ENCODE data around the gene FLNA. TPM values are rescaled to one million over a fixed set of nuclear protein-coding genes. Genes with fewer than 3 reads are reported as not detected.

The FLNA gene
- total and polyA plus RNA-seq, 9 of the 15 experiments (the other 6 are each of a cell fraction or from before 2014, with no cell fraction given), result 6.2 to 735 (median 135) TPM

GRCh38 chrX:154348114-154348531, 26.3 kb downstream of the FLNA start:
- H3K9me3 ChIP-seq (replicated peaks; ENCODE audit: control insufficient read depth, insufficient read depth, low read depth, low read length), result no peaks in the 10 kb centered on the region
- CTCF ChIA-PET (ENCODE audit: low intra/inter-chr PET ratio), result no interaction called here
- POLR2A ChIA-PET, result interaction anchor here (0.5 to 0.9 kb wide), 2 partner anchors 10 to 207 kb away, joined by 3 to 4 read pairs; no protein-coding TSS in a partner anchor
- H3K9ac ChIP-seq (ENCODE audit: insufficient read depth in 1 of 2, low read depth in 2 of 2, low read length in 2 of 2), result no peak overlapping the region
- no peak overlapping the region for H3K27ac ChIP-seq (ENCODE audit: extremely low read depth, low read depth, low read length)
- peaks cover 50% of the 10 kb centered on the region; the same call in 2 of the 3 replicates for H3K36me3 ChIP-seq (ENCODE audit: control insufficient read depth, insufficient read depth, low read length)
- DNase-seq (ENCODE audit: extremely low read depth in 1 of 4, low spot score in 3 of 4), result no peak
- H3K9me1 ChIP-seq (ENCODE audit: control insufficient read depth, insufficient read depth, low read length), result no peaks in the 10 kb centered on the region
- H3K4me2 ChIP-seq (ENCODE audit: insufficient read depth, low read length), result no peak overlapping the region
- intact Hi-C loops (cut with micrococcal nuclease) (no loop called here), in situ Hi-C loops (cut with MboI) (no loop called here)
- no peak overlapping the region for H3K4me3 ChIP-seq
- 50% methylated on average over 6 of the region's 7 CpGs for WGBS (ENCODE audit: insufficient coverage, low coverage, missing lambda C conversion rate)
- H3K4me1 ChIP-seq (replicated peaks in 1 of 2; ENCODE audit: control insufficient read depth in 2 of 2, insufficient read depth in 2 of 2, low read length in 2 of 2), result peaks cover 3 to 45% of the 10 kb centered on the region in 2 experiments; a peak in 3 of 5 replicates
- H3K79me2 ChIP-seq (ENCODE audit: control insufficient read depth, insufficient read depth, low read length), result no peaks in the 10 kb centered on the region
- no peak for FAIRE-seq
- H2AFZ ChIP-seq (ENCODE audit: low read depth, low read length), result no peak overlapping the region
- peaks cover 13% of the 10 kb centered on the region for H4K20me1 ChIP-seq (replicated peaks; ENCODE audit: control insufficient read depth, insufficient read depth, low read length)
- BruUV-seq (replicated peaks), result no TSS peak
- no peak for ATAC-seq
- H3K27me3 ChIP-seq (ENCODE audit: control insufficient read depth in 2 of 2, insufficient read depth in 2 of 2, low read length in 2 of 2), result no peaks in the 10 kb centered on the region
- TF ChIP-seq VEZF1 (CRISPR knock-in tag; IDR thresholded peaks at IDR 0.05) (no peak), POLR2AphosphoS5 (IDR thresholded peaks at IDR 0.05; ENCODE audit: control insufficient read depth, insufficient read depth, low read depth, low read length) (peak; percentile 24; the same call in 1 of the 2 replicates), MEF2A (IDR thresholded peaks at IDR 0.05; ENCODE audit: control insufficient read depth, low read depth, low read length) (no peak), POLR2AphosphoS2 (IDR thresholded peaks at IDR 0.05; ENCODE audit: low read length) (peak; percentile 83; the same call in 1 of the 2 replicates), CREB1 (IDR thresholded peaks at IDR 0.05) (no peak), CREB1 (CRISPR knock-in tag; IDR thresholded peaks at IDR 0.05) (no peak), LEF1 (IDR thresholded peaks at IDR 0.05) (no peak), ZMIZ1 (IDR thresholded peaks at IDR 0.05; ENCODE audit: low read depth in 2 of 2, low read length in 2 of 2) (no peak), KDM1A (IDR thresholded peaks at IDR 0.05) (0 out of 4 replicates have a peak, but pooled peaks of 1 of the 2 experiments have one; percentile 22), ZNF274 (IDR thresholded peaks at IDR 0.05; ENCODE audit: borderline replicate concordance, low read depth, low read length) (no peak), TRIM28 (IDR thresholded peaks at IDR 0.05) (no peak), SUPT5H (IDR thresholded peaks at IDR 0.05) (peak; percentile 67), POLR2B (IDR thresholded peaks at IDR 0.05; ENCODE audit: low read depth, partially characterized antibody) (peak; percentile 55), ZFP36 (IDR thresholded peaks at IDR 0.05; ENCODE audit: low read depth, low read length, partially characterized antibody) (peak; percentile 85), ZNF436 (CRISPR knock-in tag; IDR thresholded peaks at IDR 0.05) (peak; percentile 84), GABPB1 (CRISPR knock-in tag; IDR thresholded peaks at IDR 0.05) (no peak), BCOR (IDR thresholded peaks at IDR 0.05) (peak; percentile 51; the same call in 1 of the 2 replicates), MEIS2 (IDR thresholded peaks at IDR 0.05; ENCODE audit: partially characterized antibody) (no peak), ATF3 (IDR thresholded peaks at IDR 0.05) (no peak), ATF3 (CRISPR knock-in tag; conservative IDR thresholded peaks at IDR 0.05) (no peak)
